H7 (cell line): Measurements from ENCODE around the gene PLEKHA5. TPM values are rescaled to one million over a fixed set of nuclear protein-coding genes. Genes with fewer than 3 reads are reported as not detected.
"Not testable (repeated sequence)": the region's sequence is repeated elsewhere in the genome, so short reads cannot be mapped to it uniquely, and the experiment has no call there.

Source experiments
- DNase-seq: peaks from one replicate; pipeline ENCODE4 v3.0.0; 2012
- H3K27me3 ChIP-seq: 2 replicates; pipeline ENCODE4 v1.6.0; 2011; ENCODE audit warnings: mild to moderate bottlenecking, low read length; ENCODE audit not compliant: control insufficient read depth, insufficient read depth
- H3K36me3 ChIP-seq: replicated peaks from 2 replicates; pipeline ENCODE4 v1.5.1; 2011; ENCODE audit warnings: low read length; ENCODE audit not compliant: control insufficient read depth, insufficient read depth
- H3K4me3 ChIP-seq: 2 replicates; pipeline ENCODE4 v1.5.1; 2011; ENCODE audit warnings: low read depth, mild to moderate bottlenecking, control low read depth, low read length, moderate library complexity; ENCODE audit not compliant: insufficient read depth
- total RNA-seq: library from RNA; depleted of rRNA; stranded (reverse); fragments of >200 nt; shearing (Covaris generic); gene quantifications from 2 replicates; pipeline ENCODE4 v1.2.3, GENCODE V29; 2014; rRNA removed

PLEKHA5 gene, protein sequence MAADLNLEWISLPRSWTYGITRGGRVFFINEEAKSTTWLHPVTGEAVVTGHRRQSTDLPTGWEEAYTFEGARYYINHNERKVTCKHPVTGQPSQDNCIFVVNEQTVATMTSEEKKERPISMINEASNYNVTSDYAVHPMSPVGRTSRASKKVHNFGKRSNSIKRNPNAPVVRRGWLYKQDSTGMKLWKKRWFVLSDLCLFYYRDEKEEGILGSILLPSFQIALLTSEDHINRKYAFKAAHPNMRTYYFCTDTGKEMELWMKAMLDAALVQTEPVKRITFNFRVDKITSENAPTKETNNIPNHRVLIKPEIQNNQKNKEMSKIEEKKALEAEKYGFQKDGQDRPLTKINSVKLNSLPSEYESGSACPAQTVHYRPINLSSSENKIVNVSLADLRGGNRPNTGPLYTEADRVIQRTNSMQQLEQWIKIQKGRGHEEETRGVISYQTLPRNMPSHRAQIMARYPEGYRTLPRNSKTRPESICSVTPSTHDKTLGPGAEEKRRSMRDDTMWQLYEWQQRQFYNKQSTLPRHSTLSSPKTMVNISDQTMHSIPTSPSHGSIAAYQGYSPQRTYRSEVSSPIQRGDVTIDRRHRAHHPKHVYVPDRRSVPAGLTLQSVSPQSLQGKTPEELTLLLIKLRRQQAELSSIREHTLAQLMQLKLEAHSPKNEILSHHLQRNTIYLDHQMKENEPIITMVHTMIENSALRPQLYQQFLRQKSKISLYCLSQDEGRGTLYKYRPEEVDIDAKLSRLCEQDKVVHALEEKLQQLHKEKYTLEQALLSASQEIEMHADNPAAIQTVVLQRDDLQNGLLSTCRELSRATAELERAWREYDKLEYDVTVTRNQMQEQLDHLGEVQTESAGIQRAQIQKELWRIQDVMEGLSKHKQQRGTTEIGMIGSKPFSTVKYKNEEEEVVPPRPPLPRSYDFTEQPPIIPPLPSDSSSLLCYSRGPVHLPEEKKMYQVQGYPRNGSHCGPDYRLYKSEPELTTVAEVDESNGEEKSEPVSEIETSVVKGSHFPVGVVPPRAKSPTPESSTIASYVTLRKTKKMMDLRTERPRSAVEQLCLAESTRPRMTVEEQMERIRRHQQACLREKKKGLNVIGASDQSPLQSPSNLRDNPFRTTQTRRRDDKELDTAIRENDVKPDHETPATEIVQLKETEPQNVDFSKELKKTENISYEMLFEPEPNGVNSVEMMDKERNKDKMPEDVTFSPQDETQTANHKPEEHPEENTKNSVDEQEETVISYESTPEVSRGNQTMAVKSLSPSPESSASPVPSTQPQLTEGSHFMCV
- 33.9 and 47.1 TPM in 2 replicates for total RNA-seq

DNA sequence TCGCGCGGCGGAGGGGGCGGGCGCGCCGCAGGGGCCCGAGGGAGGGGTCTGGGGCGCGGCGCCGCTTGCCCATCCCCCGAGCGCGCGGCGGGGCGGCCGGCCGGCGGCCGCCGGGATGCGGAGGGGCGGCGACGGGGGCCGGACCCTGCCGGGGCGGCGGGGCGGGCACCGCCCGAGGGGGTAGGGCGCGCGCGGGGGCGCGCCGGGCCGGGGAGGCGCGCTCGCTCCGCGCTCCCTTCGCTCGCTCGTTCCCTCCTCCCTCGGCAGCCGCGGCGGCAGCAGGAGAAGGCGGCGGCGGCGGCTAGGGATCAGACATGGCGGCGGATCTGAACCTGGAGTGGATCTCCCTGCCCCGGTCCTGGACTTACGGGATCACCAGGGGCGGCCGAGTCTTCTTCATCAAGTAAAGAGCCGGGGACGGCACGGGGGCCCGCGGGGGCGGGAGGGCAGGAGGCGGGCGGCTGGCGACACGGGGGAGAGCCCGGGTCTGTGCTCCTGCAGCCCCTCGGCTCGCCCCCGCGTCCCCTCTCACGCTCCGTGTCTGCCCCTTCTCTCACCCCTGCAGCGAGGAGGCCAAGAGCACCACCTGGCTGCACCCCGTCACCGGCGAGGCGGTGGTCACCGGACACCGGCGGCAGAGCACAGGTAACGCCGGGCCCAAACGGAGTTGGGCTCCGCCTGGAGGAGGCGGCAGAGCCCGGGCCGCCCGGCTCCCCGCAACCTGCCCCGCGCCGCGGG lies at the start of gene PLEKHA5:
Gene PLEKHA5 (plus strand): TSS at position 248 of the 738 bp plus-strand sequence. CDS start 67 bp downstream, at position 315.
- H3K36me3 ChIP-seq = no peaks in the 10 kb centered on the region
- no peaks in the 10 kb centered on the region; the same call in 1 of the 2 replicates for H3K27me3 ChIP-seq
- peak; percentile 97 for DNase-seq
- H3K4me3 ChIP-seq = peak within 1 kb of the TSS; percentile 84

DNA sequence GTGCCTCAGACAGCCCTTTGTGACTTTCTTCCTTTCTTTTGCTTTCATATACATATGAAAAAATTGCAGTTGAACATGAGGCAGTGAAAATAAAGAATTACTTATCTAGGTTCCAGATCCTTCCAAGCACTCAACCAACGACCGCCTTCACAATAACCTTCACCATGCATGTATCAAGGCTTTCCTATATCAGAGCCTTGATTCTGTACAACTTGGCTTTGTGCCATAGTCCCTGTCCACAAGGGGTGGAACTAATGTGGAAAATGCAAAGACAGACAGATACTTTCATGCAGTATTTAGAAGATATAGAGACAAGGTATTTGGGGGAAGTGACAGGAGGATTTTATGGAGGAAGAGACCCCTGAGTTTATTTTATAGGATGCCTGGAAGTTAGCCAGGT lies 48.6 kb upstream of the PLEKHA5 start:
- DNase-seq = no peak
- Histone ChIP-seq H3K36me3 (no peaks in the 10 kb centered on the region), H3K4me3 (no peak overlapping the region), H3K27me3 (no peaks in the 10 kb centered on the region)

DNA sequence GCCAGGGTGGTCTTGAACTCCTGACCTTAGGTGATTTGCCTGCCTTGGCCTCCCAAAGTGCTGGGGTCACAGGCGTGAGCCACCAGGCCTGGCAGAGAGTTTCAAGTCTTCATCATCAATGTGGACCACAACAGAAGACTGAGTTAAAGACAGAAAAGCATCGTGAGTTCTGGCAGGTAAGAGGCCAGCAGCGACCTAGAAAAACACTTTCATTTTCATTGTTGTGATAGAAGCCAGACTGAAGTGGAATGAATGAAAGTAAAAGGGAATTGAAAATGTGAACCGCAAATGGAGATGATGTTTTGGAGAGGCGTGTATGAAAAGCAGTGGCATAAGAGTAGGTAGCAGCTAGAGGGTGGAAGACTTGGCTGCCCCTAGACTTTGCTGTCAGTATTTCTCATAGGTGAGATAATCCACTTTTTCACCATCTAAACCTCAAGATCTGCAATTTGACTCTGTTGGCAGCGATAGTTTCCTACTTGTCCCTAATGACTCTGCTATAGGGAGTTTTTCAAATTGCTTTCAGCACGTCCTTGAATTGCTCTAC lies 47.1 kb upstream of the PLEKHA5 start:
- H3K36me3 ChIP-seq = no peaks in the 10 kb centered on the region
- H3K27me3 ChIP-seq = no peaks in the 10 kb centered on the region
- DNase-seq = no peak
- no peak overlapping the region for H3K4me3 ChIP-seq

DNA sequence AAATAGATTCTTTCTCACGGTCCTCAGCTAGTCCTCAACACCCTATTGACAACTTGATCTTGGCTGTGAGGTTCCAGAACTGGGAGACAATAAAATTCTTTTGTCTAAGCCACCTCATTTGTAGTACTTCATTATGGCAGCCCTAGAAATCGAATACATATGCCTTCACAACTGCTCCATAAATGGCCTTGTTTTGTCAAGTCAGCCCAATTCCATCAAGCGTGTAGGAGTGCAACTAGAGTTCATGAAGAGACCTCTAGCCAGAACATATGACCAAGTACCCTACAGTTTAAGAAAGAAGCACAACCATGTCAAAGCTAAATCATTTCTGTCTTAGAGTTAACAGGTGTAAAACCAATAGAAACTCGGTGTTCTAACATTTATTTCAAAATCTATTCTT lies 45.0 kb upstream of the PLEKHA5 start:
- no peak overlapping the region for H3K4me3 ChIP-seq
- H3K36me3 ChIP-seq = no peaks in the 10 kb centered on the region
- DNase-seq = no peak

DNA sequence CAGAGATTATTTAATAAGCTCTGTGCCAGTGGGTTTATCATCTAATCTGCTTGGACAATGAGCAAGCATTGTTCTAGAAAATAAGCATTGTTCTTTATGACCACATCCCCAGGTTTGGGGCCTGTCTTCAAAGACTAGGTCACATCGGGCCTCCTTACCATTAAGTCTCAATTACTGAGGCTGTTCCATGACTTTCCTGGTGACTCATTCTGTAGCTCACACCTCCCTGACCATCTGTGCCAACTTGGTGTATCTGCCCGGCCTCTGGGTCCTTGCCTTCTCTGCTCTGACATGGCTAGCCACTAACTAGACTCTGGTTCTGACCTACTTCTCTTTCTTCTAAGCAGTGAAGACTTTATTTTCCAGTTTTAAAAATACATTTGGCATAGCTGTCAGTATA lies 44.4 kb upstream of the PLEKHA5 start:
- no peak for DNase-seq
- no peak overlapping the region for H3K4me3 ChIP-seq
- no peaks in the 10 kb centered on the region for H3K27me3 ChIP-seq
- no peaks in the 10 kb centered on the region for H3K36me3 ChIP-seq

More for the DNA sequence above, 45.0 kb upstream of the PLEKHA5 start:
- H3K27me3 ChIP-seq = no peaks in the 10 kb centered on the region

DNA sequence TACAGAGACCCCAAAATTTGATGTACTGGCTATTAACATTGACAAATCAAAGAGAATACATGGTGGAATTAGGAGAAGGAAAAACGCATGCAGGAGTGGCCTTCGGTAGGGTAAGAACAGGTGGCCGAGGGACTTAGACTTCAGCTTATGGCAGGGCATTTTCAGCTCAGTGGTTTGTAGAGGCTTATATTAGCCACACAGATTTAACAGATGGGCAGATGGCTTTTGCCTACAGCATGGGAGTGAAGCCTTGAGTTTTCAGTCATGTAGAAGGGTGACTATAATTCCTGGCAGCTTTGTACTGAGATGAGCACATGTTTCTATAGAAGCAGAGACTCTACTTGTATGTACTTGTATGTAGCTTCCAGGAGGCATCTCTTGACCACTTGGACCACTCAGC lies 40.9 kb upstream of the PLEKHA5 start:
- H3K27me3 ChIP-seq = no peaks in the 10 kb centered on the region
- no peak overlapping the region for H3K4me3 ChIP-seq
- no peaks in the 10 kb centered on the region for H3K36me3 ChIP-seq
- no peak for DNase-seq

DNA sequence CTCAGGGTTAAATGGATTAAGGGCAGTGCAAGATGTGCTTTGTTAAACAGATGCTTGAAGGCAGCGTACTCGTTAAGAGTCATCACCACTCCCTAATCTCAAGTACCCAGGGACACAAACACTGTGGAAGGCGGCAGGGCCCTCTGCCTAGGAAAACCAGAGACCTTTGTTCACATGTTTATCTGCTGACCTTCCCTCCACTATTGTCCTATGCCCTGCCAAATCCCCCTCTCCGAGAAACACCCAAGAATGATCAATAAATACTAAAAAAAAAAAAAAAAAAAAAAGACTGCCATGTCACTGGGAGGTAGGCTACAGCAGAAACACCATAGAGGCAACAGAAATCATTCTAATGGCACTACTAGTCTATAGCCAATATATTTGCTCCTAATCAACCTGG lies 37.1 kb upstream of the PLEKHA5 start:
- DNase-seq, H3K4me3 ChIP-seq, H3K36me3 ChIP-seq, H3K27me3 ChIP-seq: not testable (repeated sequence)

DNA sequence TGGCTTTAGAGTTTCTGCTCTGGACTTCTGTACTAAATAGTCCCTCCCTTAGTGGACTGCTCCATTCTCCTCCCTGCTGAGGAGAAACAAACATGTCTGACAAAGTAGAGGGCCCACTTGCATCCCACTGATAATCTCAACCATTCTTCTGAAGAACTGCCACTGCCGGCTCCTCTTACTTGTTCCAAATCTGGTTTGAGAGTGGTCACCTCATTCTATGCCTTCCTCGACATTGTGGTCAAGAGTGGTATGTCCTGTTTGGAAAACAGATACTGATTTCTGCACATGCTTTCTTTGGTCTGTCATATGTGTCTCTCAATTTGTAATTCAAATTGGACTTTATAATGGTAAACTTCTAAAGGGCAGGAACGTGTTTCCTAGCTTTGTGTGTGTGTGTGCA lies 36.3 kb upstream of the PLEKHA5 start:
- no peak for DNase-seq
- H3K36me3 ChIP-seq = no peaks in the 10 kb centered on the region
- H3K4me3 ChIP-seq = no peak overlapping the region
- no peaks in the 10 kb centered on the region for H3K27me3 ChIP-seq

DNA sequence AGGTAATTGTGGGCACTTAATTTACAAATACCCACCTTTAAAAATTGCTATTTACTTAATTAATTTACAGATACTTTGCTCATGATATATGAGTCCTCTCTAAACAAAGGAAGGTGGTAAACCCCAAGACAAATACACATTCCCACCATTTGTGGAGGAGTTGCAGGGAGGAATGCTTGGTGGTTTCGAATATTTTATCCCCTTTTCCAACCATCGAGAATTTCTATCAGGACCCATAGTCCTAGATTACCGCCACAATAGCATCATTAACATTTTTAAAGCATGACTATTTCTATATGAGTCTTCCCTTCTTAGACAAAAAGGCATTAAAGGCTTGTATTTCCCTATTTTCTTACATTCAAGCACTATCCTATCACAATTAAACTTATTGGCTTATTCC lies 34.2 kb upstream of the PLEKHA5 start:
- Histone ChIP-seq H3K4me3 (no peak overlapping the region), H3K36me3 (no peaks in the 10 kb centered on the region), H3K27me3 (no peaks in the 10 kb centered on the region)
- no peak for DNase-seq

DNA sequence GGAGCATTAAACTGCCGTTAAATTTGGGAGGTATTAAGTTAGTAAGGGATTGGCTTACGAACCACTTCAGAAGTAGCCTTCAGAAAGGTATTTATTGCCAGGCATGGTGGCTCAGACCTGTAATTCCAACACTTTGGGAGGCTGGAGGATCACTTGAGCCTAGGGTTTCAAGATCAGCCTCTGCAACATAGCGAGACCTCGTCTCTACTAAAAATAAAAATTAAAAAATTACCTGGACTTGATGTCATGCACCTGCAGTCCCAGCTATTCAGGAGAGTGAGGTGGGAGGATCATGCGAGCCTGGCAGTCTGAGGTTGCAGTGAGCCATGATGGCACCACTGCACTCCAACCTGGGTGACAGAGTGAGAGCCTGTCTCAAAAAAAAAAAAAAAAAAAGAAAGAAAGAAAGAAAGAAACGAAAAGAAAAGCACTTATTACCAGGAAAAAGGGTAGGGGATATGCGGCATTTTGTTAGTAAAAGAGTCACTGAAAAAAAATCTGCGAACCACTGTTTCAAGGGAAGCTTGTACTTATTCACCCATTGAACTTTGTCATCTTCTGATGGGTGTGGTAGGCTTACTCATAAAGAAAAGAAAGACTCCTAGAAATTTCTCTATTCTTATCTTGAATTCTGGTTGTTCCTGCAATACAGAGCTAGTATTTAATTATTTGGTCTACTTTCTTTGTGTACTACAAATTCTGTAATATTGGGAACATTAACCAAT lies 33.6 kb upstream of the PLEKHA5 start:
- no peak for DNase-seq
- H3K27me3 ChIP-seq = no peaks in the 10 kb centered on the region
- no peak overlapping the region for H3K4me3 ChIP-seq
- no peaks in the 10 kb centered on the region for H3K36me3 ChIP-seq

DNA sequence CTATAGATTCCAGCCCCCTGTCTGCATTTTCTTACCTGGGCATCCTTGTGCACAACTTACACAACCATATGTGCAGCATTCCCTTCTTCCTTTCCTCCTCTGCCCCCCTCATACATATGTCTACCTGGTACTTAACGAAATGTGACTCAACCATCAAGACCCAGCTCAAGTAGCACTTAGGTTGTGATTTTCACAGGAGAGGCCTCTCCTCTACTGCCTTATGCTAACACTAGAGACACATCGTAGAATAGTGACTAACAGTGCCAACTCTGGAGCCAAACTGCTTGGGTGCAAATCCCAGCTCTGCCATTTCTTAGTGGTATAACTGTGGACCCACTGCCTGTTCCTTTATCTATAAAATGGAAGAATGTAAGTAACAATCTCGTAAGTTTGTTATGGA lies 24.1 kb upstream of the PLEKHA5 start:
- Histone ChIP-seq H3K27me3 (no peaks in the 10 kb centered on the region), H3K36me3 (no peaks in the 10 kb centered on the region), H3K4me3 (no peak overlapping the region)
- DNase-seq = no peak

DNA sequence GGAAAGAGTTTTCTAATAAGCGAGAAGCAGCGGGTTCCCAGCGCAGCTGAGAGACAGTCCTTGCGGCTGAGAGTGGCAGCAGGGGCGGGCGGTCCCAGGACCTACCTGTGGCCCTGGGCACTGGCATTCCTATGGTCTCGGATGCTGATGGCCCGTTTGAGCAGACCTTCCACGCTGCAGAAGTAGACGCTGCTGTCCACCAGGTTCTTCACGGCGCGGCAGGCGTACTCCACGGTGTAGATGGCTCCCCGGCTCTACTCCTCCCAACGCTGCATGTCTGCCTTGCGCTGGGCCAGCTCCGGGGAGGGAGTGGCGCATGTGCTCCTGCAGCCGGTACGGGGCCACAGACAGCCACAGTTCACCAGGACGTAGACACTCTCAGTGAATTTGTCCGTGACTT lies 21.8 kb upstream of the PLEKHA5 start:
- H3K27me3 ChIP-seq = no peaks in the 10 kb centered on the region
- no peaks in the 10 kb centered on the region for H3K36me3 ChIP-seq
- no peak for DNase-seq
- no peak overlapping the region for H3K4me3 ChIP-seq

DNA sequence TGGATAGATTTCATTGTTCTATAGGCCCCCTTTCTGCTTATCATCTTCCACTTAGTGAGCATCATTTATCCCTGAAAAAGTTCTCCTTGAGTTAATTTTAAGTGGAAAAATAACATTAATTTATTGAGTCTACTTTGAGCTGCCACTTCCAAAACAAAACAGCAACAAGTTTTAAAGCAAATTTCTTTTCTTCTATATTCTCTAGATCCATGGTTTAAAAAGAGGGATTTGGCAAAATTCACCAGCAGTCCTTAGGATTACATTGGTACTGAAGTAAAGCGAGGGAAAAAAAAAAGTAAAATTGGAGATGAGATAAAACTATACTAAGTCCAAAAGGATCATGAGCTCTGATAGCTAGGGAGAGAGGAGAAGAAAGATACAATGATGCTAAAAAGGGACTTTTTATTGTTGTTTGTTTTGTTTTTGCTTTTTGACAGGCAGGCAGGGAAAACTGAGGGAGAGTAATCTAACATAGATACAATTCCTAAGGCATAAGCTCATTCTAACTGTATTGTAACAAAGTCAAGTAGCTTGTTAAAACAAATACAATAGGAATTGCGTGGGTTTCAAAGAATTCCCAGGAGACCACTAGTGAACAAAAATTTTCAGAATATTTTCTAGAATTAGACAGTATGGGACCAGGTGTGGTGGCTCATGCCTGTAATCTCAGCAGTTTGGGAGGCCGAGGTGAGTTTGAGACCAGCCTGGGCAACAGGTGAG lies 19.2 kb upstream of the PLEKHA5 start:
- DNase-seq = no peak
- Histone ChIP-seq H3K36me3 (no peaks in the 10 kb centered on the region), H3K27me3 (no peaks in the 10 kb centered on the region), H3K4me3 (no peak overlapping the region)
